Measurements from ENCODE around the gene BRCC3. TPM values are rescaled to one million over a fixed set of nuclear protein-coding genes. Genes with fewer than 3 reads are reported as not detected.

The BRCC3 gene
- total RNA-seq, 1 experiment from 2014 or later = 12.1 TPM

- no peak for DNase-seq (ENCODE audit: low read depth in 1 of 2, low spot score in 2 of 2)
Observed at GRCh38 chrX:155046811-155047528, 24.3 kb upstream of the BRCC3 start.

GRCh38 chrX:155048977-155049619 is 22.2 kb upstream of the BRCC3 start:
- H3K27ac ChIP-seq = no peak overlapping the region
- H3K36me3 ChIP-seq = no peaks in the 10 kb centered on the region
- H3K4me1 ChIP-seq (replicated peaks) = no peaks in the 10 kb centered on the region
- H3K4me3 ChIP-seq = no peak overlapping the region
- peak; percentile 14 to 43 for DNase-seq (ENCODE audit: low read depth in 1 of 2, low spot score in 2 of 2)
- H3K9me3 ChIP-seq (replicated peaks) = no peaks in the 10 kb centered on the region
- no peaks in the 10 kb centered on the region for H3K27me3 ChIP-seq (replicated peaks)

More at GRCh38 chrX:155046811-155047528, 24.3 kb upstream of the BRCC3 start:
- no peaks in the 10 kb centered on the region for H3K4me1 ChIP-seq (replicated peaks)
- H3K4me3 ChIP-seq = no peak overlapping the region
- no peaks in the 10 kb centered on the region for H3K27me3 ChIP-seq (replicated peaks)
- H3K27ac ChIP-seq = no peak overlapping the region
- no peaks in the 10 kb centered on the region for H3K36me3 ChIP-seq
- no peaks in the 10 kb centered on the region for H3K9me3 ChIP-seq (replicated peaks)

DNA sequence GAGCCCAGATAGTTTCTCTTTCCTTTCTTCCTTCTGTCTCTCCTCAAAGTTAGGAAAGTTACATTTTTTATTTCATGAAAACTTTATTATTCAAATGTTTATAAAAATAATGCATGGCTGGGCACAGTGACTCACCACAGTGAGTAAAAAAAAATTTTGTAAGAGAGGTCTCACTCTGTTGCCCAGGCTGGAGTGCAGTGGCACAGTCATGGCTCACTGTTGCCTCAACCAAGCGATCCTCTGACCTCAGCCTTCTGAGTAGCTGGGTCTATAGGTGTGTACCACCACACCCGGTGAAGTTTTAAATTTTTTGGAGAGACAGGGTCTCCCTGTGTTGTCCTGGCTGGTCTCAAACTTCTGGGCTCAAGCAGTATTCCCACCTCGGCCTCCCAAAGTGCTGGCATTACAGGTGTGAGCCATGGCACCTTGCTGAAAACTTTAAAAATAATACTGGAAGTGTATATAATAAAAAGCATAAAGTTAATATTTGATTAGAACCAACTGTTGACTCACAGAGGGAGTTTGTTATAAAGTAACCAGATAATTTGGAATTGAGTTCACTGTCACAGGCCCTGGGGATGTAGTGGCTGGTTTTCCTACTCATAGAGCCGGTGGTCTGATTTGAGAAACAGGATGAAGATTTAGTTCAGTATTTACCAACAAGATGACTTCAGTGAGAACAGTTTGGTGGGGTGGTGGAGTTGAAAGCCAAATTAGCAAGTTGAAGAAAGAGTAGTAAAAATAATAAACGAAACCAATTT is 18.4 kb upstream of the BRCC3 start:
- Histone ChIP-seq H3K27ac (no peak overlapping the region), H3K9me3 (replicated peaks) (no peaks in the 10 kb centered on the region), H3K4me1 (replicated peaks) (no peaks in the 10 kb centered on the region), H3K36me3 (no peaks in the 10 kb centered on the region; the same call in 1 of the 2 replicates), H3K27me3 (replicated peaks) (no peaks in the 10 kb centered on the region), H3K4me3 (no peak overlapping the region)
- DNase-seq (ENCODE audit: low read depth in 1 of 2, low spot score in 2 of 2) = no peak

- Histone ChIP-seq H3K4me1 (replicated peaks) (no peaks in the 10 kb centered on the region), H3K27ac (no peak overlapping the region), H3K27me3 (replicated peaks) (no peaks in the 10 kb centered on the region), H3K36me3 (no peaks in the 10 kb centered on the region; the same call in 1 of the 2 replicates), H3K4me3 (no peak overlapping the region), H3K9me3 (replicated peaks) (no peaks in the 10 kb centered on the region)
- DNase-seq (ENCODE audit: low read depth in 1 of 2, low spot score in 2 of 2) = no peak
Observed at GRCh38 chrX:155053656-155054055, 17.7 kb upstream of the BRCC3 start.

GRCh38 chrX:155054255-155054654 is 17.1 kb upstream of the BRCC3 start:
- H3K27me3 ChIP-seq (replicated peaks) = no peaks in the 10 kb centered on the region
- no peaks in the 10 kb centered on the region for H3K9me3 ChIP-seq (replicated peaks)

GRCh38 chrX:155055494-155055893 is 15.8 kb upstream of the BRCC3 start:
- H3K9me3 ChIP-seq (replicated peaks) = no peaks in the 10 kb centered on the region
- no peak overlapping the region for H3K27ac ChIP-seq
- H3K4me3 ChIP-seq = no peak overlapping the region
- H3K27me3 ChIP-seq (replicated peaks) = no peaks in the 10 kb centered on the region
- DNase-seq (ENCODE audit: low read depth in 1 of 2, low spot score in 2 of 2) = no peak
- H3K36me3 ChIP-seq = peaks cover 5% of the 10 kb centered on the region
- H3K4me1 ChIP-seq (replicated peaks) = no peaks in the 10 kb centered on the region

More at GRCh38 chrX:155054255-155054654, 17.1 kb upstream of the BRCC3 start:
- no peaks in the 10 kb centered on the region; the same call in 1 of the 2 replicates for H3K36me3 ChIP-seq
- no peak overlapping the region for H3K27ac ChIP-seq
- no peak overlapping the region for H3K4me3 ChIP-seq
- no peak for DNase-seq (ENCODE audit: low read depth in 1 of 2, low spot score in 2 of 2)
- H3K4me1 ChIP-seq (replicated peaks) = no peaks in the 10 kb centered on the region

DNA sequence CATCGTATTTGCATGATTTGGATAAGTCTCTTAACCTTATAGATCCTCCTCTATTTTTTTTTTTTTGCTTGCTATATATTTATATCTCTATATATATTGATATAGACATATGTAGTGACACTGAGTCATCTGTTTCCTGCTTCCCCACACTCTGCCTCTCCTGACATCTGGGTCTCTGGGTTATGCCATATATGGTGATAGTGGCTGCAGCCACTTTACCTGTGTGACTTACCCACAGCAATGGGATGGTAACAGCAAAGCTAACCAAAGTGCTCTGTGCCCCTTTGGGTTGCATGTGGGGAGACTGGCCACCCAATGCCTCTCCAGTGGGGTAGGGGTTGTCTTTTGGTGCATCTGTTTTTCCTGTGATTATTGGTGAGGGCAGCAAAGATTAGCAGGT is 14.8 kb upstream of the BRCC3 start:
- H3K9me3 ChIP-seq (replicated peaks) = no peaks in the 10 kb centered on the region
- no peak for DNase-seq (ENCODE audit: low read depth in 1 of 2, low spot score in 2 of 2)
- no peak overlapping the region for H3K27ac ChIP-seq
- no peak overlapping the region for H3K4me3 ChIP-seq
- no peaks in the 10 kb centered on the region for H3K27me3 ChIP-seq (replicated peaks)
- peaks cover 6% of the 10 kb centered on the region for H3K36me3 ChIP-seq
- H3K4me1 ChIP-seq (replicated peaks) = no peaks in the 10 kb centered on the region

DNA sequence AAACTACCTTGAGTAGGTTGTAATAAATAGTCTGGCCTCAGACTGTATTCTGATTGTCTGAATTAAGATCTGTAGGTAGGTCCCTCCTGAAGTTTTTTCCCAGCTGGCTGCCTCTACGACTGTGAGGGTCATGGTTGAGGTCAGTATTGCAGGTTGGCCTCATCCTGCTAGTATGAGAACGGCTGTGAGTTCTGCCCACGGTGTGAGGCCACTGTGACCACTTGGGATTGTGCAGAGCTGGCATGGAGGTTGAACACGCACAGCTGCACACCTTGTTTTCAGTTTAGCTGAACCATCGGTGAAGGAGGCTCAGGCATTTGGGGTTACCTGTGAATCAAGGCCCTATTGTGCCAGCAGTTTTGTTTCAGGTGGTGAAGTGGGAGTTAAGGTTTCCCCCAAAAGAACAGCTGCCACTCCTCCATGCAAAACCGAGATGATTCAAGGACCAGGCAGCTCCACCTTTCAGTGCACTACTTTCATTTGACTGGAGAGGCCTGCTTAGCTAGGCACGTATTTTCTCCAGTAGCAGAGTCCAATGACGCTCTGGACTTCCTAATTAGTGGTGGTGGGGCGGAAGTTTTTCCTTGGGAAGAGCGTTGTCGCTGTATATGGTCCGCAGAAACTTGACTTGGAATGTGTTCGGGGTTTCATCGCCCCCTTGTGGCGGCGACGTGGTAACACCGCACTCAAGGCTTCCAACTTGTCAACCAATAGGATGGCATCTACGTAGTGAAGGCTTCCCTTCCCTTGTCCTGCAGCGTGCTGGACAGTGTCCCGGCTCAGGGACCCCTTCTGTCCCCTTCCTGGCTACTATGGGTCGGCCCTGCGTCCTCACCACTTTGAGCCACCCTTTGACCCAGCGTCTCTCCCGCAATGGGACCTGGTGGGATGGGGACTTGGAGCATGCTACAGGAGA is 14.2 kb upstream of the BRCC3 start:
- peak; percentile 45 to 47 for DNase-seq (ENCODE audit: low read depth in 1 of 2, low spot score in 2 of 2)
- no peaks in the 10 kb centered on the region for H3K27me3 ChIP-seq (replicated peaks)
- no peaks in the 10 kb centered on the region for H3K4me1 ChIP-seq (replicated peaks)
- no peaks in the 10 kb centered on the region for H3K9me3 ChIP-seq (replicated peaks)
- no peak overlapping the region for H3K27ac ChIP-seq
- H3K4me3 ChIP-seq = no peak overlapping the region
- H3K36me3 ChIP-seq = peaks cover 6% of the 10 kb centered on the region

- no peak overlapping the region for H3K27ac ChIP-seq
- no peaks in the 10 kb centered on the region for H3K9me3 ChIP-seq (replicated peaks)
- H3K36me3 ChIP-seq = peaks cover 6% of the 10 kb centered on the region
- H3K4me3 ChIP-seq = no peak overlapping the region
- no peaks in the 10 kb centered on the region for H3K27me3 ChIP-seq (replicated peaks)
- peaks cover 15% of the 10 kb centered on the region for H3K4me1 ChIP-seq (replicated peaks)
- no peak for DNase-seq (ENCODE audit: low read depth in 1 of 2, low spot score in 2 of 2)
Observed at GRCh38 chrX:155061760-155062159, 9.5 kb upstream of the BRCC3 start.

DNA sequence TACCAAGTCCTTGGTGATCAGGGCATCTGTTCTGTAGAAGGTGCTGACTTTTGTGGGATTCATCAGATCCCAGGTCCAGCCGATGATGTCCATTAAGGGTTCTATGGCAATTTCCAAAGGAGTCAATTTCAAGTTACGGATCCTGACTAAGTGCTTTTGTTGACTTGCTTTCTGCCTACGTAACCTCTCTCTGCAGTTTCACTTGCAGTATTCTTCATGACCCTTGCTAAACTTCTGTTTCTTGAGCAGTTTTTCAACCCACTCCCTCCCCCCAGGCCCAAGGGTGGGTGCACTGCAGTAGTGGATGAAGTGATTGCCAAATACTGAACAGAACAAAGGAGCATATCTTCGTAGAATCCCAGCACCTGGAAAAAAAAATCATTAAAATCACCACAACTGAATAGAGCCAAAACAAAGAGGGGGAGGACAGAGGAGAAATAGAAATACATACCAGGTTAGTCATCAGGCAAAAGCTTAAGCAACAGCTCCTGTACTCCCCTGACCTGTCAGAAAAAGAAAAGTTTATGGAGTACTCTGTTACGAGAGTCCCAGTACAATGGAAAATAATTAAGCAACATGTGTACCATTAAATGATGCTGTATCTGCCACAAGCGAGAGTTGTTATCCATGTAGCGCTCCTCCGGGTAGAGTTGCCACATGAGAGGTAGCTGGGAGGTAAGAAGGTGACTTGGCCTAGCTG is 6.1 kb upstream of the BRCC3 start:
- DNase-seq (ENCODE audit: low read depth in 1 of 2, low spot score in 2 of 2) = peak in 1 of 2 experiments; percentile 14
- no peaks in the 10 kb centered on the region for H3K27me3 ChIP-seq (replicated peaks)
- H3K36me3 ChIP-seq = peaks cover 4% of the 10 kb centered on the region; the same call in 1 of the 2 replicates
- H3K4me1 ChIP-seq (replicated peaks) = peaks cover 29% of the 10 kb centered on the region
- no peaks in the 10 kb centered on the region for H3K9me3 ChIP-seq (replicated peaks)
- H3K27ac ChIP-seq = no peak overlapping the region
- H3K4me3 ChIP-seq = no peak overlapping the region

GRCh38 chrX:155068165-155068564 is 3.1 kb upstream of the BRCC3 start:
- Histone ChIP-seq H3K4me3 (no peak overlapping the region), H3K9me3 (replicated peaks) (no peaks in the 10 kb centered on the region), H3K36me3 (0 out of 2 replicates have a peak, but pooled peaks cover 2% of the 10 kb centered on the region), H3K27ac (0 out of 2 replicates have a peak overlapping the region, but pooled peaks have one; percentile 21), H3K27me3 (replicated peaks) (no peaks in the 10 kb centered on the region), H3K4me1 (replicated peaks) (peaks cover 29% of the 10 kb centered on the region)
- DNase-seq (ENCODE audit: low read depth in 1 of 2, low spot score in 2 of 2) = peak; percentile 35 to 50

DNA sequence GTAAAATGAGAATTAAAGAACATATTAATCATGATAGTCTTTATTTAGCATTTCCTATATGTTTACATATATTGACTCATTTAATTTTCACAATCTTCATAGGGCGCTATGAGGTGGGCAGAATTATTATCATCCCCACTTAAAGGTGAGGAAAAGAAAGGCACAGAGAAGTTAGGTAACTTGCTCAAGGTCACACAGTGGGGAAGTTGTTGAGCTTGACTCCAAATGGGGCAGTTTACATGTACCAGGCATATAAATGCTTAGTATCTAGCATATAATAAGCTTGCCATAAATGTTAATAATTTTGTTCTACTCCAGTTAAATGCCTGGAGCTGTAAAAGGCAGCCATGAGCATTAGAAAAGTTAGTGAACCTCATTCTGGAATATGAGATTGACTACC is 1.9 kb upstream of the BRCC3 start:
- no peak for DNase-seq (ENCODE audit: low read depth in 1 of 2, low spot score in 2 of 2)
- Histone ChIP-seq H3K36me3 (peaks cover 6% of the 10 kb centered on the region; the same call in 1 of the 2 replicates), H3K4me1 (replicated peaks) (peaks cover 29% of the 10 kb centered on the region), H3K27ac (no peak overlapping the region), H3K4me3 (peak overlapping the region; percentile 72), H3K9me3 (replicated peaks) (no peaks in the 10 kb centered on the region), H3K27me3 (replicated peaks) (no peaks in the 10 kb centered on the region)
